Stimulated activated CD4-positive, alpha-beta T cell treated with anti-CD3 and anti-CD28 coated beads, Interleukin-2, amount 100 ng/mL, for 48 hours (primary cell): ENCODE measurements around the gene SLC12A3.
A peak's percentile ranks its signal among the peaks of the same experiment; 100 is the strongest.
"Not testable (repeated sequence)": the region's sequence is repeated elsewhere in the genome, so short reads cannot be mapped to it uniquely, and the experiment has no call there.

Experiments used
- DNase-seq, 2 donors: peaks; one replicate each; pipeline ENCODE4 v3.0.0-alpha.2; 2020

The SLC12A3 gene

DNA sequence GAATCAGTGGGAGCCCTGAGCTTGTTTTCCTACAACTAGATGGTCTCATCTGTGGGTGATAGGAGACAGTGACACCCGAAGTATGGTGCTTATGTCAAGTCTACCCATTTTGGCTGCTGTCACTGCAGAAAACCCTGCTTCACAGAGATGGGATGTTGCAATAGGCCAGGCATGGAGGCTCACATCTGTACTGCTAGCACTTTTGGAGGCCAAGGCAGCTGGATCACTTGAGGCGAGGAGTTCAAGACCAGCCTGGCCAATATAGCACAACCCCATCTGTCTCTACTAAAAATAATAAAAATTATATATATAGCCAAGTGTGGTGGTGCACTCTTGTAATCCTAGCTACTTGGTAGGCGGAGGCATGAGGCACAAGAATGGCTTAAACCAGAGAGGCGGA is 64.6 kb downstream of the SLC12A3 start:
- DNase-seq = no peak

DNA sequence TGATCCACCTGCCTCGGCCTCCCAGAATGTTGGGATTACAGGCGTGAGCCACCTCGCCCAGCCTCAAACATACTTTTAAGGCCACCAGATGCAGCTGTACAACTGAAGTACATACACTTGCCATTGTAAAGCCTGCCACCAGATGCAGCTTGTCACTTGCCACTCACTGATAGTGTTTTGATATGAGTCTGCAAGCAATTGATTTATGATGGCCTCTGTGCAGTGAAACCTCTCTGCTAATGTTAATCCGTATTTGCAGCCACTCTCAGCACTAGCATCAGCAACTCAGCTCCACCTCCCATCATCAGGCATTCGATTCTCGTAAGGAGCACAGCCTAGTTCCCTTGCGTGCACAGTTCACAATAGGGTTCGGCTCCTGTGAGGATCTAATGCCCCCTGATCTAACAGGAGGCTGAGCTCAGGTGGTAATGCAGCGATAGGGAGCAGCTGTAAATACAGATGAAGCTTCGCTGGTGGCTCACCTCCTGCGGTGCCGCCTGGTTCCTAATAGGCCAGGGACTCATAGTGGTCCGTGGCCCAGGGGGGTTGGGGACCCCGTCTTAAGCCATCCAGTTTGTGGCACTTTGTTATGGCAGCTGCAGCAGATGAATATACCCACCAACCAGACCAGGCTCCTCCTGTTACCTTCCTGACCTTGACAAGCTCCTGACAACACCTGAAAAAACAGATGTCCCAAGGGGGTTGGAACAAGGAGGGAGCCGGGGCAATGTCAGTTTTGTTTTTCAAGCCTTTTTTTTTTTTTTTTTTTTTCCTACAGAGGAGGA is 65.7 kb downstream of the SLC12A3 start:
- DNase-seq = no peak

- DNase-seq = peak in 1 of 2 donors; percentile 42
Observed at GRCh38 chr16:56931271-56931891, 66.4 kb downstream of the SLC12A3 start.

DNA sequence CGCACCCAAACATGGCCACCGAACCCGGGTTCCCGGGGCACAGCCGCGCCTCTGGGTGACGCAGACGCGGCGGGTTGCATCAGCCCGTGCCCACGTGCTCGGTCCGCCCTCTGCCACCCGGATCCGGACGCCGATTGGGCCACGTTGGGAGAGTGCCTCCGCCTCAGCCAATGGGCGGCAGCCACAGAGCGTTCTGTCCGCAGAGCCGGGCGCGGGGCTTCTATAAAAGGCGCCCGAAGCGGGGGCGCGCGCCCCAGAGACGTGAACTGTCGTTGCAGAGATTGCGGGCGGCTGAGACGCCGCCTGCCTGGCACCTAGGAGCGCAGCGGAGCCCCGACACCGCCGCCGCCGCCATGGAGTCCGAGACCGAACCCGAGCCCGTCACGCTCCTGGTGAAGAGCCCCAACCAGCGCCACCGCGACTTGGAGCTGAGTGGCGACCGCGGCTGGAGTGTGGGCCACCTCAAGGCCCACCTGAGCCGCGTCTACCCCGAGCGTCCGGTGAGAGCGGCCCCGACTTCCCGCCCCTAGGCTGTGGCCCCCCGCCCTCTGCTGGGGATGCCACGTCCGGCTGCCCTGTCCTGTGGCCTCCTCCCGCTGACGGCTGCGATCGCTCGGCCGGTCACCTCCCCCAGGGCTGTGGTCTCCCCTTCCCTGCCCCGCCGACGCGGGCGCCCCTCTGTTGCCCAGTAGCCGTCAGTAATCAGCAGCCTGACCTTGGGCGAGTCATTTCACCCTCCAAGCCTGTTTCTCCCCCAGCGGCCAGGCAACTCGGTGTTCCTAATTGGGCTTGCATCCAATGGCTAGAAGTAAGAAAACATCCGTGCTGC is 67.1 kb downstream of the SLC12A3 start, which contains the start of gene HERPUD1:
HERPUD1 (plus strand) TSS at position 251 of the 829 bp plus-strand sequence; CDS start at position 354, 103 bp downstream.
- peak; percentile 98 to 99 for DNase-seq

DNA sequence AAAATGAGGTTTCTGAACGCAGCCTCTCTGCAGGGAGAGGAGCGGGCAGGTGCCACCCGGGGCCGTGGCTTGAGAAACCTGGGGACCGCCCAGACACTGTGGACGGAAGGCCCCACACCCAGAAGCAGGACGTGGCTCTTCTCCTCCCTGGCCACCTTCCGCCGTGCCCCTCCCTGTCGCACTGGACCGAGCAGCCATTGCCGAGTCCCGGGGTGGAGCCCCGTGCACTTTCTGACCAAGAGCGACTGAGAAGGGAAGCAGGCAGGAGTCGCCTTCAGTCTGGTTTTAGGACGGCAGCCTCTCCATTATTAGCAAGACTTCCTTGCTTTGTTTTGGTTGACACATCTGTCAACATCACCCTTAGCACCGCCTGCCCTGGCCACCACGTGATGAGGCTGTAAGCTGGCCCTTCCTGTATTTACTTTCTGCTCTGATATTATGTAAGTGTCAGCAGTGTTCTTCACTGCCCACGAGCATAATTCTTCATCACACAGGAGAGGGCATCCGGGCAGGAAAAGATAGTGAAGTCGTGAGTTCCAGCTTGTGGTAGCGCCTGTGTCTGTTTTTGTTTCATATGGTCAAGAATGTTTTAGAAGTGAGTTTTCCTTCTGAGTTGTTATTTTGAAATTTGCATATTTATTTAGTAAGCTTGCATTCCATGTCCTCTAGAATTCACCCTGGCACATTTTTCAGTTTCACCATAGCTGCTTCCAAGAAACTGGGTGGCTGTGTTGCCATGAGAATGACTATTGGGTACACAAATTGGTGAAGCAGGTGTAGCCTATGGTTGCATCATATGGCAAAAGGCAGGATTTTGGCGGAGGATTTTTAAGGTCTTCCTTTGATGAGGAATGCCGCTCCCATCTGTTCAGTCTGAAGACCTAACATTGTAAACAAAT is 68.0 kb downstream of the SLC12A3 start:
- DNase-seq = no peak

- DNase-seq = no peak
Observed at GRCh38 chr16:56933828-56934598, 69.0 kb downstream of the SLC12A3 start.

DNA sequence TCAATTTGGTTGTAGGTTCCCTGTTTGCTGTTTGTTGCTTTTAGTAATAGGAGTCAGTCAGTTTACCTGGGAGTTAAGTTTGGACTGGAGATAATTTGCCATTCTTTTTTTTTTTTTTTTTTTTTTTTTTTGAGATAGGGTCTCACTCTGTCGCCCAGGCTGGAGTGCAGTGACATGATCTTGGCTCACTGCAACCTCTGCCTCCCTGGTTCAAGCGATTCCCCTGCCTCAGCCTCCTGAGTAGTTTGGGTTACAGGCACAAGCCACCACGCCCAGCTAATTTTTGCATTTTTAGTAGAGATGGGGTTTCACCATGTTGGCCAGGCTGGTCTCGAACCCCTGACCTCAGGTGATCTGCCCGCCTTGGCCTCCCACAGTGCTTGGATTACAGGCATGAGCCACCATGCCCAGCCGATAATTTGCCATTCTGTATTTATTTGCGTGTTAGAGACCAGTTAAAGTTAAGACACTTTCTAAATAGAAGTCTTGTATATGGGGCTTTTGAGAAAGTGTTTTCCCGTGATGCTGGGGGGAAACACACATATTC is 69.7 kb downstream of the SLC12A3 start:
- DNase-seq = not testable (repeated sequence)

GRCh38 chr16:56935201-56935600 is 70.2 kb downstream of the SLC12A3 start:
- DNase-seq = no peak

- no peak for DNase-seq
Observed at GRCh38 chr16:56936491-56936890, 71.5 kb downstream of the SLC12A3 start.

DNA sequence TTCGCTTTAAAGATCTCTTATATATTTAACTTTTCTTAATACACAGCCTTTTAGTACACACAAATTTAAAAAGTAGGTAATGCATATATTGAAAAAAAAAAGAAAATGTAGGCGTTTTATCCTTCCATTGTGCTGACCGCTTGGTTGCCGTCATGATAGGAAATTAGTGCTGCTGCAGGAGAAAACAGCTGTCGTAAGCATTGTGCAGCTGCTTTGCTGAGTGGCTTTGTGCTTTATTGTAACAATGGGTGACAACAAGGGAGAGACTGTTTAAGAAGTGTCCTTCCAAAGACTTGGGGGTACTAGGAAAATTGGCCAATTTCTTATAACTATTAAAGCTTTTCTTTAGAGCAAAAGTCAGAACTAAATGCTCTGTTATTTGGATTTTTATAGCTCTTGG is 71.9 kb downstream of the SLC12A3 start:
- no peak for DNase-seq

DNA sequence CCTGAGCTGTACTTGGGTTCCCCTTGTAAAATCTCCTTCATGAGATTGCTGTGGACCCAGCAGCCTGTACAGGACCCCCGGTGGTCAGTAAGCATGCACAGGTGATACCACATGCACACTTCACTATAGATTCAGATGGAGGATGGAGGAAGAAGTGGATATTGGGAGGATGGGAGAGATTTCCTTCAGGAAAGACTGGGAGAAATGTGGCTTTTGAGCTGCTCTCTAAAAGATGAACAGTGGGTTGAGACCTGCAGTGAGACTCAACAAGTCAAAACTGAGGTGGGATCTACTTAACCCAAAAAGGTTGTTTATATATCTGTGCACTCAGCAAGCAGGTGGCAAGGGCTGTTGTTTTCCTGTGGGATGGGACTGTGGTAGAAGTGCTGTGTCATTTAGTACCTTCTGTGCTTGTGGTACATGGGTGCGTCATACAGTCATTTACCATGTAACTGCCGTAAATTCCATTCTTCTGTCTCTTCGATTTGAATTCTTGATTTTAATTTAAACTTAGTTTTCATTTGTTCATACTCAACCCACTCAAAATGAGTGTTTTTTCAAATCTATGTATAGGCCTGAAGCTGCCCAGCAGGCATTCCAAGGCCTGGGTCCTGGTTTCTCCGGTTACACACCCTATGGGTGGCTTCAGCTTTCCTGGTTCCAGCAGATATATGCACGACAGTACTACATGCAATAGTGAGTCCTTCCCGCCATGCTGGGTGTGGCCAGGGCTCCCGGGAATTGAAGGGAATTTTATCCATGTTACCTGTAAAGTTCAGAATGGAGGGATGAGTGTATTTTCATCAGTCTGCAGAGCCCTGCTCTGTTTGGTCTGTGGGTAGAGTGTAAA is 73.9 kb downstream of the SLC12A3 start:
- peak in 1 of 2 donors; percentile 33 for DNase-seq

DNA sequence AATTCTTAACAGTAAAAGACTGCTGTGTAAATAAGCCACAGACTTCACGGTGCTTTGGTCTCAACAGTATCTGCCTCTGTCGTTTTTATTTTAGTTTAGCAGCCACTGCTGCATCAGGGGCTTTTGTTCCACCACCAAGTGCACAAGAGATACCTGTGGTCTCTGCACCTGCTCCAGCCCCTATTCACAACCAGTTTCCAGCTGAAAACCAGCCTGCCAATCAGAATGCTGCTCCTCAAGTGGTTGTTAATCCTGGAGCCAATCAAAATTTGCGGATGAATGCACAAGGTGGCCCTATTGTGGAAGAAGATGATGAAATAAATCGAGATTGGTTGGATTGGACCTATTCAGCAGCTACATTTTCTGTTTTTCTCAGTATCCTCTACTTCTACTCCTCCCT is 74.8 kb downstream of the SLC12A3 start:
- no peak for DNase-seq

- DNase-seq = no peak
Observed at GRCh38 chr16:56941092-56941491, 76.1 kb downstream of the SLC12A3 start.

- no peak for DNase-seq
Observed at GRCh38 chr16:56941856-56942331, 76.9 kb downstream of the SLC12A3 start.

DNA sequence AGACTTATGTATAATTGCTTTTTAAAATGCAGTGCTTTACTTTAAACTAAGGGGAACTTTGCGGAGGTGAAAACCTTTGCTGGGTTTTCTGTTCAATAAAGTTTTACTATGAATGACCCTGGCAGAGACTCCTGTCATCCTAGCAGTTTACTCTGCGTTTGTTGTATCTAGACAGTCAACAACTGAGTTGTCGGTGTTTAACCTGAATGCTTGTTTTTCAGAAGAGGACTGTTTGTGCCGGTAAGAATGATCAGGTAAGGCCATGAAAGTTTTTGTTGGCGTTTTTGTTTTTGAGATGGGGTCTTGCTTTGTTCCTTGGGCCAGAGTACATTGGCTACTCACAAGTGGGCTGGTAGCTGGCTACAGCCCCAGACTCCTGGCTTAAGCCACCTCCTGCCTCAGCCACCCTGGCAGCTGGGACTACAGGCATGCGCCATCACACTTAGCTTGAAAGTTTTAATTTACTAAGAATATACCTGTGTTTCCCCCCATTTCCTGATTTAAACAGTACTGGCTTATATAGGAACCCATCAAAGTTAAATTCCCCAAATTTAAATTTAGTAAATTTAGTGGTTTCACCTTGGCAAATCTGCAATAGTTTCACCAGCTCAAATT is 78.9 kb downstream of the SLC12A3 start:
- no peak for DNase-seq

- no peak for DNase-seq
Observed at GRCh38 chr16:56944954-56945839, 80.2 kb downstream of the SLC12A3 start.

DNA sequence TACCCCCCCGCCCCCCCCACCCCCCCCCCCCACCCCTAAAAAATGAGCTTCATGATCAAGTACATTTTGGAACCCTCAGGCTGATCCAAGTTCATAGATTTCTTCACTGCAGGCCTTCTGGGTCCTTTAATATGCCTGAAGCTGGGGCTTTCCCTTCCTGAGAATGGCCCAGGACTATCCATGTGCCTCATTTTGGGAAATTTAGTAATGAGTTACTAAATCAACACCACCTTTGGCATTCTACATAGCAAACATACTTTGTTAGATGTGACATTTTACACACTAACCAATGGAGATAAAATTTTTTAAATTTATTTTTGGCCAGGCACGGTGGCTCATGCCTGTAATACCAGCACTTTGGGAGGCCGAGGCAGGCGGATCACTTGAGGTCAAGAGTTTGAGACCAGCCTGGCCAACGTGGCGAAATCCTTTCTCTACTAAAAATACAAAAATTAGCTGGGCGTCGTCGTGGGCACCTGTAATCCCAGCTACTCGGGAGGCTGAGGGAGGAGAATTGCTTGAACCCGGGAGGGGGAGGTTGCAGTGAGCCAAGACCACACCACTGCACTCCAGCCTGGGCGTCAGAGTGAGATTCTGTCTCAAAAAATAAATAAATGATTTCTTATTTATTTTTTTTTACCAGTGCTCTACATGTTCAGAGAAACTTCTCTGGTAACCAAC is 81.0 kb downstream of the SLC12A3 start:
- DNase-seq = no peak
